OCI-LY3 (cell line): Measurements from ENCODE around the gene E2F6.
A peak's percentile ranks its signal among the peaks of the same experiment; 100 is the strongest.

Experiments
- H2AFZ ChIP-seq: fragments of 200-600, 300-600 bp; shearing (Covaris generic); 2 replicates; pipeline ENCODE4 v1.6.0; 2014; ENCODE audit warnings: antibody characterized with exemption, low read depth, low read length
- H3K27ac ChIP-seq: fragments of 200-600, 300-600 bp; sonication (generic); 2 replicates; pipeline ENCODE4 v1.5.1; 2014; ENCODE audit warnings: mild to moderate bottlenecking, low read length, moderate library complexity, mixed read lengths
- H3K27me3 ChIP-seq: fragments of 200-600, 300-600 bp; sonication (generic); 2 replicates; pipeline ENCODE4 v1.6.1; 2014; ENCODE audit warnings: low read depth, low read length, mixed read lengths
- H3K36me3 ChIP-seq: fragments of 200-600, 300-600 bp; sonication (generic); replicated peaks from 2 replicates; pipeline ENCODE3; 2014; ENCODE audit warnings: low read depth, low read length, mixed read lengths
- H3K4me1 ChIP-seq: fragments of 300-600, 200-600 bp; sonication (generic); 2 replicates; pipeline ENCODE4 v1.6.1; 2014; ENCODE audit warnings: low read length, mixed read lengths
- H3K4me2 ChIP-seq: fragments of 200-600, 300-600 bp; sonication (generic); 2 replicates; pipeline ENCODE4 v1.6.1; 2014; ENCODE audit warnings: low read length, mixed read lengths
- H3K4me3 ChIP-seq: fragments of 300-600, 200-600 bp; sonication (generic); 2 replicates; pipeline ENCODE4 v1.5.1; 2014; ENCODE audit warnings: antibody characterized with exemption, mild to moderate bottlenecking, low read length, moderate library complexity
- H3K79me2 ChIP-seq: fragments of 300-600, 200-600 bp; shearing (Covaris generic); 2 replicates; pipeline ENCODE4 v1.6.1; 2014; ENCODE audit warnings: mild to moderate bottlenecking, low read length, mixed read lengths
- H3K9ac ChIP-seq: fragments of 300-600, 200-600 bp; shearing (Covaris generic); 2 replicates; pipeline ENCODE4 v1.6.0; 2014; ENCODE audit warnings: mild to moderate bottlenecking, low read length, moderate library complexity
- H3K9me3 ChIP-seq: fragments of 200-600, 300-600 bp; shearing (Covaris generic); 2 replicates; pipeline ENCODE4 v1.6.1; 2014; ENCODE audit warnings: low read length, mixed read lengths; ENCODE audit not compliant: insufficient read depth
- H4K20me1 ChIP-seq: fragments of 200-600, 300-600 bp; sonication (generic); 2 replicates; pipeline ENCODE4 v1.6.1; 2016; ENCODE audit warnings: low read length, mixed read lengths; ENCODE audit not compliant: insufficient read depth
- CTCF ChIP-seq: fragments of 200-600, 300-600 bp; sonication (generic); IDR thresholded peaks from 2 replicates; pipeline ENCODE4 v1.5.1; 2014; ENCODE audit warnings: antibody characterized with exemption, low read length, low read depth
- EZH2phosphoT487 ChIP-seq: fragments of 200-600 bp; shearing (Covaris generic); IDR thresholded peaks from 2 replicates; pipeline ENCODE4 v1.6.1; 2018; ENCODE audit warnings: antibody characterized with exemption, mixed run types, low read depth

Gene E2F6

GRCh38 chr2:11450791-11451190 lies 15.2 kb downstream of the E2F6 start:
- Histone ChIP-seq H3K9me3 (no peaks in the 10 kb centered on the region), H3K4me2 (no peak overlapping the region), H2AFZ (no peak overlapping the region), H3K9ac (no peak overlapping the region), H3K4me1 (no peaks in the 10 kb centered on the region), H3K36me3 (peaks cover 39% of the 10 kb centered on the region), H3K27ac (no peak overlapping the region), H3K27me3 (no peaks in the 10 kb centered on the region), H3K79me2 (peaks cover 9% of the 10 kb centered on the region), H3K4me3 (no peak overlapping the region), H4K20me1 (0 out of 2 replicates have a peak, but pooled peaks cover 2% of the 10 kb centered on the region)
- no peak for TF ChIP-seq CTCF
- TF ChIP-seq EZH2phosphoT487, result no peak

GRCh38 chr2:11446733-11447248 lies 19.2 kb downstream of the E2F6 start:
- no peak overlapping the region for H3K9ac ChIP-seq
- no peak overlapping the region for H3K27ac ChIP-seq
- no peaks in the 10 kb centered on the region for H4K20me1 ChIP-seq
- H3K79me2 ChIP-seq, result no peaks in the 10 kb centered on the region
- H3K36me3 ChIP-seq, result peaks cover 49% of the 10 kb centered on the region
- no peaks in the 10 kb centered on the region for H3K27me3 ChIP-seq
- H3K4me3 ChIP-seq, result no peak overlapping the region
- no peaks in the 10 kb centered on the region for H3K4me1 ChIP-seq
- H3K9me3 ChIP-seq, result 0 out of 2 replicates have a peak, but pooled peaks cover 9% of the 10 kb centered on the region
- H3K4me2 ChIP-seq, result no peak overlapping the region
- no peak overlapping the region for H2AFZ ChIP-seq
- TF ChIP-seq EZH2phosphoT487 (no peak), CTCF (peak; percentile 90)

GRCh38 chr2:11444737-11445136 lies 21.2 kb downstream of the E2F6 start:
- Histone ChIP-seq H3K4me2 (no peak overlapping the region), H2AFZ (no peak overlapping the region), H3K9me3 (peaks cover 9% of the 10 kb centered on the region; the same call in 1 of the 2 replicates), H3K4me1 (no peaks in the 10 kb centered on the region), H4K20me1 (no peaks in the 10 kb centered on the region), H3K9ac (no peak overlapping the region), H3K4me3 (no peak overlapping the region), H3K36me3 (peaks cover 57% of the 10 kb centered on the region), H3K27ac (no peak overlapping the region), H3K79me2 (no peaks in the 10 kb centered on the region), H3K27me3 (no peaks in the 10 kb centered on the region)
- TF ChIP-seq EZH2phosphoT487 (no peak), CTCF (no peak)

DNA sequence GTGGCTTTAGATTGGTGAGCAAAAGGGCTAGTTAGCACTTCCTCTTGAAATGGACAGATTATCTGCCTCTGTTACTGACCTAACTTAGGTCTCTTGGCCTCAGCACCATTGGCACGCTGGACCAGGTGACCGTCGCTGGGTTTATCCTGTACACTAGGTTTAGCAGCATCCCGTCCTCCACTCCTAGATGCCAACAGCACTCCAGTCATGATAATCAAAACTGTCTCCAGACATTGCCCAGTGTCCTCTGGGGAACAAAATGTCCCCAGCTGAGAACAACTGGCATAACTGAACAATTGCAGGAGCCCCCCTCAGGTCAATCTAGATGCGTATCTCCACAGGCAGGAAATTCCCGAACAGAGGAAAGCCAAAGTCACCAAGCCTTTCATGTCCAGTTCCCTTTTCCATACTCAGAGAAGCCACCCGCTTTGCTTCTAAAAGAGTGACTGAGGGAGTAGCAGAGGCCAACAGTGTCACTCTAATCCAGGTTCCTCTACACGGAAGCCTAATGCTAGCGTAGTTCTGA lies 27.3 kb downstream of the E2F6 start:
- no peak overlapping the region for H3K4me2 ChIP-seq
- H3K9me3 ChIP-seq, result peaks cover 9% of the 10 kb centered on the region; the same call in 1 of the 2 replicates
- H3K27ac ChIP-seq, result no peak overlapping the region
- H3K79me2 ChIP-seq, result no peaks in the 10 kb centered on the region
- H4K20me1 ChIP-seq, result no peaks in the 10 kb centered on the region
- H3K4me3 ChIP-seq, result no peak overlapping the region
- H3K9ac ChIP-seq, result no peak overlapping the region
- H3K36me3 ChIP-seq, result peaks cover 53% of the 10 kb centered on the region
- H3K27me3 ChIP-seq, result no peaks in the 10 kb centered on the region
- H3K4me1 ChIP-seq, result no peaks in the 10 kb centered on the region
- TF ChIP-seq CTCF, result no peak
- no peak for TF ChIP-seq EZH2phosphoT487
- H2AFZ ChIP-seq, result no peak overlapping the region
